HUES6 (cell line): Measurements from ENCODE around the gene CRISP1.
"Not testable (repeated sequence)": the region's sequence is repeated elsewhere in the genome, so short reads cannot be mapped to it uniquely, and the experiment has no call there.

ENCODE experiments used
- H3K27ac ChIP-seq: 2 replicates; pipeline ENCODE4 v1.7.0; 2013; ENCODE audit warnings: low read depth, mild to moderate bottlenecking, low read length, inconsistent platforms
- H3K27me3 ChIP-seq: 2 replicates; pipeline ENCODE4 v1.6.1; 2013; ENCODE audit warnings: low read length; ENCODE audit not compliant: control insufficient read depth, insufficient read depth
- H3K36me3 ChIP-seq: 2 replicates; pipeline ENCODE4 v1.6.1; 2013; ENCODE audit warnings: low read length; ENCODE audit not compliant: control insufficient read depth, insufficient read depth
- H3K4me1 ChIP-seq: 2 replicates; pipeline ENCODE4 v1.6.1; 2013; ENCODE audit warnings: low read length; ENCODE audit not compliant: control insufficient read depth, insufficient read depth
- H3K4me3 ChIP-seq: 2 replicates; pipeline ENCODE4 v1.5.1; 2013; ENCODE audit warnings: low read depth, low read length
- H3K9ac ChIP-seq: one replicate; pipeline ENCODE4 v1.6.1; 2013; ENCODE audit warnings: mild to moderate bottlenecking, low read length
- H3K9me3 ChIP-seq: 2 replicates; pipeline ENCODE4 v1.6.1; 2013; ENCODE audit warnings: low read depth, low read length; ENCODE audit not compliant: control insufficient read depth, insufficient read depth

The CRISP1 gene

DNA sequence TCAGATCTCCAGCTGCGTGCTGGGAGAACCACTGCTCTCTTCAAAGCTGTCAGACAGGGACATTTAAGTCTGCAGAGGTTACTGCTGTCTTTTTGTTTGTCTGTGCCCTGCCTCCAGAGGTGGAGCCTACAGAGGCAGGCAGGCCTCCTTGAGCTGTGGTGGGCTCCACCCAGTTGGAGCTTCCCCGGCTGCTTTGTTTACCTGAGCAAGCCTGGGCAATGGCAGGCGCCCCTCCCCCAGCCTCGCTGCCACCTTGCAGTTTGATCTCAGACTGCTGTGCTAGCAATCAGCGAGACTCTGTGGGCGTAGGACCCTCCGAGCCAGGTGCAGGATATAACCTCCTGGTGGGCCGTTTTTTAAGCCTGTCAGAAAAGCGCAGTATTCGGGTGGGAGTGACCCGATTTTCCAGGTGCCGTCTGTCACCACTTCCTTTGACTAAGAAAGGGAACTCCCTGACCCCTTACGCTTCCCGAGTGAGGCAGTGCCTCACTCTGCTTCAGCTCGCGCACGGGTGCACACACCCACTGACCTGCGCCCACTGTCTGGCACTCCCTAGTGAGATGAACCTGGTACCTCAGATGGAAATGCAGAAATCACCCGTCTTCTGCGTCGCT, 69.4 kb downstream of the CRISP1 start:
- H3K9me3 ChIP-seq, H3K27me3 ChIP-seq, H3K4me1 ChIP-seq, H3K36me3 ChIP-seq, H3K27ac ChIP-seq: not testable (repeated sequence)
- Histone ChIP-seq H3K9ac (peak overlapping the region; percentile 29), H3K4me3 (peak overlapping the region; percentile 70)

DNA sequence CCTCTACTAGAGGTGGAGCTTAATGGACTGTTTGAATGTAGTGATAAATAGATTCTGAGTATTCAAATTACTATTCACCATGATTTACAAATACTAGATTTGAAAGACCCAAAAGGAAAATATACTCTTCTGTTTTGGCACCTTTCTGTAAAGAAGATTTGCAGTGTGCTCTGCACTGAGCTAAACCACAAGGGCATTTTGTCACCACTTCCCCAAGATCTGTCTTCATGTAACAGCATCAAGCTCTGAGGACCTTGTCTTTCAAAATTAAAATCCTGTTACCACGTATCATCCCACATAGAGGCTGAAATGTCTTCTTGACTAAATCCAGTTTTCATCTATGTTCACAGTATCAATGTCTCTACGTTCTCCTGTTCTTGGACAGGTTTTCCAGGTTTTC, 76.0 kb downstream of the CRISP1 start:
- Histone ChIP-seq H3K27me3 (no peaks in the 10 kb centered on the region), H3K9me3 (no peaks in the 10 kb centered on the region), H3K9ac (no peak overlapping the region), H3K36me3 (no peaks in the 10 kb centered on the region), H3K4me3 (no peak overlapping the region), H3K27ac (no peak overlapping the region), H3K4me1 (no peaks in the 10 kb centered on the region)

DNA sequence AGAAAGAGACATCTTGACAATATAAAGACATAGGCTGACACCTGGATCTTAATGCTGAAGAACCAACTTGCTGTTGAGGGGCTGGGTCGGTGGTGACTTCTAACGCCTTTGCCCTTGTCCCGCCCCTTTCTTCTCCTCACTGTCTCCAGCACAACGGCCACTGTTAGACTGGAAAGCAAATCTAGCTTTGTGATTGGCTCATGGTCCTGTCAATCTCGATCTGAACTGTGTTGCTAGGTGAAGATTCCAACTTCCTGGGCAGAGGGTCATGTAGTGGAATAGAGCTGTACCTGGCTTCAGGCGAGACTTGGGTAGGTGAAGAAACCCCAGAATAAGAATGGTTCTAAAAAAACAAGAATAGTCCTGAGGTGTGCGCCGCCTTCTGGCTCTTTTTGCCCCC, 79.2 kb downstream of the CRISP1 start, which contains the start of gene PGK2:
TSS of gene PGK2 (minus strand) at position 110 of the 400 bp plus-strand sequence. CDS start at position 12, 98 bp downstream.
- Histone ChIP-seq H3K4me1 (no peaks in the 10 kb centered on the region), H3K27ac (no peak within 1 kb of the TSS), H3K27me3 (no peaks in the 10 kb centered on the region), H3K4me3 (no peak within 1 kb of the TSS), H3K36me3 (no peaks in the 10 kb centered on the region), H3K9ac (no peak within 1 kb of the TSS), H3K9me3 (no peaks in the 10 kb centered on the region)

DNA sequence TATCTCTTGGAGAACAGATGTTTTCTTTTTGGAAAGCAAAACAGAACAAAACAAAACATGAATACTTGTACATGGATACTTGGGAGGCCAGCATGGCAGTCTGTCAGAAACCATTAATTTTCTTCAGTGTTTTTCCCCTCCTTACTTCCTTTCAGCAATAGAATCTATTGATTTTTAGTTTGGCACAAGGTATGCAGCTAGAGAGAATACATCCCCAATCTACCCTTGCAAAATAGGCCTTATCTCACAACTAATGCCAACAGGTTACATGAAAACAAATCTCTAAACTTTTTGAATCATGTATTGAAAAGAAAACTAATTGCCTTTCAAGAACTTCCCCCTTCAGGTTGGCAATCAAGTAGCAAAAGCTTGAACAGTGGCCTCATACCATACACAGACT, 82.1 kb downstream of the CRISP1 start:
- Histone ChIP-seq H3K36me3 (no peaks in the 10 kb centered on the region), H3K9ac (no peak overlapping the region), H3K4me3 (no peak overlapping the region), H3K9me3 (no peaks in the 10 kb centered on the region), H3K27me3 (no peaks in the 10 kb centered on the region), H3K4me1 (no peaks in the 10 kb centered on the region), H3K27ac (no peak overlapping the region)
